Panc1 (cell line): ENCODE measurements around the gene SHC1. TPM values are rescaled to one million over a fixed set of nuclear protein-coding genes. Genes with fewer than 3 reads are reported as not detected.

ENCODE experiments used
- ATAC-seq: fragments of 200-7000 bp; cut with Tn5 transposase; 2 replicates; pipeline ENCODE4 v1.9.1; 2020; ENCODE audit warnings: mild to moderate bottlenecking, moderate library complexity
- BruUV-seq: library from RNA; stranded (reverse); fragments of 400-500 nt; replicated peaks from 2 replicates; lab custom pipeline; 2021; lab: Mats Ljungman, UMichigan
- CTCF ChIA-PET: fragments of 300-600 bp; sonication (Branson Sonifier 250); formaldehyde crosslinking; loops from one replicate; lab custom pipeline; 2022; ENCODE audit warnings: antibody characterized with exemption; lab: Charles Lee
- POLR2A ChIA-PET: fragments of 300-600 bp; sonication (Branson Sonifier 250); formaldehyde crosslinking; loops from one replicate; lab custom pipeline; 2022; ENCODE audit warnings: antibody characterized with exemption; lab: Charles Lee
- DNase-seq: peaks from one replicate; pipeline ENCODE4 v3.0.0-alpha.2; 2010; ENCODE audit warnings: low read depth, low spot score
- H3K27ac ChIP-seq: 2 replicates; pipeline ENCODE4 v1.5.1; 2011; ENCODE audit warnings: mild to moderate bottlenecking, low read length, inconsistent platforms
- H3K27me3 ChIP-seq: fragments of 200-500 bp; sonication (Bioruptor generic); 2 replicates; pipeline ENCODE4 v1.6.0; 2014; ENCODE audit warnings: low read length, inconsistent platforms; ENCODE audit not compliant: control insufficient read depth, insufficient read depth
- H3K36me3 ChIP-seq: fragments of 200-500 bp; sonication (Bioruptor generic); 2 replicates; pipeline ENCODE4 v1.5.1; 2014; ENCODE audit warnings: inconsistent platforms, mild to moderate bottlenecking, low read length, moderate library complexity; ENCODE audit not compliant: control insufficient read depth, insufficient read depth
- H3K4me1 ChIP-seq: 2 replicates; pipeline ENCODE4 v1.5.1; 2011; ENCODE audit warnings: inconsistent platforms, mild to moderate bottlenecking, low read length, moderate library complexity; ENCODE audit not compliant: control insufficient read depth, insufficient read depth
- H3K4me3 ChIP-seq, 2 experiments: 2 replicates each; pipeline ENCODE4 v1.5.1; 2011 to 2012; ENCODE audit warnings: low read depth in 2 of 2, low read length in 2 of 2, mild to moderate bottlenecking in 2 of 2, inconsistent platforms in 1 of 2, moderate library complexity in 1 of 2
- H3K9me3 ChIP-seq: fragments of 200-500 bp; sonication (Bioruptor generic); 2 replicates; pipeline ENCODE4 v1.5.1; 2014; ENCODE audit warnings: low read depth, mild to moderate bottlenecking, inconsistent platforms, low read length, moderate library complexity; ENCODE audit not compliant: control insufficient read depth, insufficient read depth
- CTCF ChIP-seq: fragments of 450-650 bp; IDR thresholded peaks from 2 replicates; pipeline ENCODE4 v1.5.1; 2017; ENCODE audit warnings: mild to moderate bottlenecking
- POLR2AphosphoS5 ChIP-seq: IDR thresholded peaks from 2 replicates; pipeline ENCODE4 v1.6.1; 2012; ENCODE audit warnings: mild to moderate bottlenecking, low read depth, low read length, moderate library complexity
- SIN3A ChIP-seq: IDR thresholded peaks from 2 replicates; pipeline ENCODE4 v1.6.1; 2012; ENCODE audit warnings: low read depth, mild to moderate bottlenecking, low read length, moderate library complexity, borderline replicate concordance; ENCODE audit not compliant: insufficient read depth
- TCF7L2 ChIP-seq: IDR thresholded peaks from 2 replicates; pipeline ENCODE4 v1.6.1; 2011; ENCODE audit warnings: mild to moderate bottlenecking, low read depth, low read length, inconsistent platforms
- in situ Hi-C: cut with HindIII; loops from 2 replicates; pipeline ENCODE4 v1.10.0; 2016; ENCODE audit warnings: low sequenced_read_pairs, low pct_unique_long_range_greater_than_20kb
- intact Hi-C: fragments of 100-400 bp; cut with micrococcal nuclease; formaldehyde crosslinking; loops from one replicate; pipeline ENCODE4 v1.10.0; 2022; ENCODE audit not compliant: unreplicated experiment
- total RNA-seq: library from RNA; stranded (reverse); gene quantifications from one replicate; pipeline ENCODE4 v1.2.1, GENCODE V29; 2021; ENCODE audit not compliant: unreplicated experiment
- TF ChIP-seq, protein P1 (sequence below), 2 experiments: IDR thresholded peaks; 2 replicates each; pipeline ENCODE4 v1.6.1; 2011 to 2012; ENCODE audit warnings: low read depth in 2 of 2, control low read depth in 1 of 2, low read length in 1 of 2, mild to moderate bottlenecking in 1 of 2, moderate library complexity in 1 of 2; ENCODE audit not compliant: insufficient read depth in 1 of 2

Gene SHC1
- total RNA-seq, 1 experiment from 2014 or later = 373 TPM

DNA sequence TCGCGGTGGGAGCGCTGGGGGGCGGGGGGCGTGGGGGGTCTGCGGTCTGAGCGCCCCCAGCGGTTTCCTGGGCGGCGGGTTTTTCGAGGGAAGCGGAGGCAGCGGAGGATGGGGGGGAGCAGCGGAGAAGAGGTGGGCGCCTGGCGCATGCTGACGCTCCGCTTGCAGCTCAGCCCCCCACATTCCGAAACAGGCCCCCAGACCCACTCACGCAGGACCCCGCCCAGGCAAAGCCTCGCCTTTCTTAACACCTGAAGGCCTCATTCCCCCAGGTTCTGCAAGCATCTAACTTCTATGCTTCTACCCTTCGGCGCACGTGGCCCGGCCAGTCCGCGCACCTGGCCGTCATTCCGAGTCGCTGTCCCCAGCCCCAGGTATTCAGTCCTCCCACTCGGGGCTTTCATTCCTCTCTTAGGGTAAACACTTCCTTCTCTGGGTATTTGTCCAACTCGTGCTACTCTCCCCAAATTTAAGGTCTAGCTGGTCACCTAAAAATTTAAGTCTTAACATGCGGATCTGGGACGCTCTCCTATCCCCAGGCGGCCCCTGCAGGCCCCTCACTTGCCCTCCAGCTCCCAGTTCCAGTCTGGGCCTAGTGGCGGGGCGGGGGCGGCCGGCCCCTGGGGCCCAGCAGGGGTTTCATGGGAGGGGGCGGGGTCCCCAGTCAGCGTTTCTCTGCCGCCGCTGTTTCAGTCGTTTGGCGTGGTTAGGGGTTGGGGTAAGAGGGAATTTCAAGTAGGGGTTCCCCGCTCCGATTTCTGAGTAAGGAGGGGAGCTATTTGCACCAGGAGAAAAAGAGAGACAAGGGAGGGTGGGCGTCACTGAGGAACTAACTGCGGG lies 29.2 kb upstream of the SHC1 start:
- Histone ChIP-seq H3K36me3 (peaks cover 3% of the 10 kb centered on the region; the same call in 1 of the 2 replicates), H3K4me1 (peaks cover 17% of the 10 kb centered on the region), H3K27ac (peak overlapping the region; percentile 79), H3K27me3 (no peaks in the 10 kb centered on the region), H3K4me3 (peak overlapping the region; percentile 69 to 74), H3K9me3 (no peaks in the 10 kb centered on the region)
- in situ Hi-C loops (no loop called here), intact Hi-C loops (loop anchor here (5.0 kb wide), 1 partner anchor 272 kb away; no protein-coding TSS in a partner anchor)
- CTCF ChIA-PET = interaction anchor here (0.6 to 1.3 kb wide), 2 partner anchors 16 to 53 kb away, joined by 3 to 5 read pairs; partner anchors contain the start of gene FLAD1
- POLR2A ChIA-PET = interaction anchor here (0.6 to 1.0 kb wide), 2 partner anchors 17 to 208 kb away, joined by 3 to 10 read pairs; partner anchors contain the start of gene FLAD1
- no peak for TF ChIP-seq TCF7L2
- 0 out of 2 replicates have a peak, but pooled peaks have one; percentile 43 for TF ChIP-seq CTCF
- TF ChIP-seq, protein P1, sequence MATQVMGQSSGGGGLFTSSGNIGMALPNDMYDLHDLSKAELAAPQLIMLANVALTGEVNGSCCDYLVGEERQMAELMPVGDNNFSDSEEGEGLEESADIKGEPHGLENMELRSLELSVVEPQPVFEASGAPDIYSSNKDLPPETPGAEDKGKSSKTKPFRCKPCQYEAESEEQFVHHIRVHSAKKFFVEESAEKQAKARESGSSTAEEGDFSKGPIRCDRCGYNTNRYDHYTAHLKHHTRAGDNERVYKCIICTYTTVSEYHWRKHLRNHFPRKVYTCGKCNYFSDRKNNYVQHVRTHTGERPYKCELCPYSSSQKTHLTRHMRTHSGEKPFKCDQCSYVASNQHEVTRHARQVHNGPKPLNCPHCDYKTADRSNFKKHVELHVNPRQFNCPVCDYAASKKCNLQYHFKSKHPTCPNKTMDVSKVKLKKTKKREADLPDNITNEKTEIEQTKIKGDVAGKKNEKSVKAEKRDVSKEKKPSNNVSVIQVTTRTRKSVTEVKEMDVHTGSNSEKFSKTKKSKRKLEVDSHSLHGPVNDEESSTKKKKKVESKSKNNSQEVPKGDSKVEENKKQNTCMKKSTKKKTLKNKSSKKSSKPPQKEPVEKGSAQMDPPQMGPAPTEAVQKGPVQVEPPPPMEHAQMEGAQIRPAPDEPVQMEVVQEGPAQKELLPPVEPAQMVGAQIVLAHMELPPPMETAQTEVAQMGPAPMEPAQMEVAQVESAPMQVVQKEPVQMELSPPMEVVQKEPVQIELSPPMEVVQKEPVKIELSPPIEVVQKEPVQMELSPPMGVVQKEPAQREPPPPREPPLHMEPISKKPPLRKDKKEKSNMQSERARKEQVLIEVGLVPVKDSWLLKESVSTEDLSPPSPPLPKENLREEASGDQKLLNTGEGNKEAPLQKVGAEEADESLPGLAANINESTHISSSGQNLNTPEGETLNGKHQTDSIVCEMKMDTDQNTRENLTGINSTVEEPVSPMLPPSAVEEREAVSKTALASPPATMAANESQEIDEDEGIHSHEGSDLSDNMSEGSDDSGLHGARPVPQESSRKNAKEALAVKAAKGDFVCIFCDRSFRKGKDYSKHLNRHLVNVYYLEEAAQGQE (IDR thresholded peaks at IDR 0.05; ENCODE audit: insufficient read depth in 1 of 2, low read depth in 2 of 2, low read length in 1 of 2) = no peak
- no peak for TF ChIP-seq POLR2AphosphoS5
- TF ChIP-seq SIN3A = no peak
- BruUV-seq = no TSS peak
- DNase-seq (no peak), ATAC-seq (no peak)

- Histone ChIP-seq H3K4me3 (peak overlapping the region; percentile 11 to 41; a peak in 3 of 4 replicates), H3K36me3 (peaks cover 3% of the 10 kb centered on the region; the same call in 1 of the 2 replicates), H3K27ac (peak overlapping the region; percentile 29; the same call in 1 of the 2 replicates), H3K9me3 (no peaks in the 10 kb centered on the region), H3K4me1 (peaks cover 11% of the 10 kb centered on the region), H3K27me3 (no peaks in the 10 kb centered on the region)
- BruUV-seq = no TSS peak
- ChIA-PET CTCF (interaction anchor here (0.6 to 1.3 kb wide), 5 partner anchors 13 to 54 kb away, joined by 3 to 7 read pairs (median 5); partner anchors contain the start of gene FLAD1), POLR2A (no interaction called here)
- ATAC-seq (no peak), DNase-seq (no peak)
- TF ChIP-seq, protein P1 (IDR thresholded peaks at IDR 0.05; ENCODE audit: insufficient read depth in 1 of 2, low read depth in 2 of 2, low read length in 1 of 2) = no peak
- TF ChIP-seq TCF7L2 (peak; percentile 86), CTCF (peak; percentile 98), POLR2AphosphoS5 (0 out of 2 replicates have a peak, but pooled peaks have one; percentile 38), SIN3A (no peak)
- in situ Hi-C loops (no loop called here), intact Hi-C loops (no loop called here)
Observed at GRCh38 chr1:154998818-154999570, 28.4 kb upstream of the SHC1 start.
